ENCODE measurements around the gene ZFP64.

ZFP64 gene

DNA sequence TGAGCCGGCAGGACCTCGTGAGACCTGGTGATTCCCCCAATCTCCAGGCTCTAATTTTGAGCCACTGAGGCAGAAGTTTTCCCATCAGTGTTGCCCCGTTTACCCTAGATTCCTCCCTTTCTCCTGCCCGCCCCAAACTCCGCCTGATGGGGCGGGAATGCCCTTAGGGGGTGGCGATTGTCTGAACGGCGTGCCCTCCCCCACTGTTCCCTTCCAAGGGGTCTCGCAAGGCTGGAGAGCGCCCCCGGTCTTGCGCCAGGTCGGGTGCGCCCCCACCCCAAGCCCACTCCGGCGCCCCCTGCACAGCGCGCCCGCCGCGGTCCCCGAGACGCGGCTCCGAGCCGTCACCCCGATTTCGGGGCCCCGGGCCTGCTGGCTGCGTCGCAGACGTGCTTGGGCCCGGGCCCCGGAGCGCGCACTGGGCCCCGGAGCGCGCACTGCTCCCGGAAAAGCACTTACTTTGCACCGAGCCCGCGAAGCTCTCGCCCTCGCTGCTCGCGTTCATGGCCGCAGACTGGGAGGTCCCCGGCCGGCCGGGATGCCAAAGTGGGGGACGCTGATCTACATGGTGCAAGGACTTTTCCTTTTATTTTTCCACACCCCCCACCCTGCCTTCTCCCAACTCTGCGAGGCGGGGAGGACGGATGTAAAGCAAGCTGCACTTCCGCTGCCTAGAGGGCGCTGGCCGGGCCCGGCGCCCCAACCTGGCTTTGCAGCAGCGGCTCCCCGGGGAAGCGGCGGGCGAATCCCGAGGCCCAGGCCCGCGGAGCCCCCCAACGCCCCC, at the start of gene ZFP64 (continued):
- TF ChIP-seq ZNF404 (tag by site-specific recombination; IDR thresholded peaks at IDR 0.05) (no peak), ZNF433 (tag by site-specific recombination; IDR thresholded peaks at IDR 0.05; ENCODE audit: low read depth) (no peak), ZBTB8A (tag by site-specific recombination; IDR thresholded peaks at IDR 0.05) (peak; percentile 78), YY2 (tag by site-specific recombination; IDR thresholded peaks at IDR 0.05) (no peak), ZNF792 (tag by site-specific recombination; IDR thresholded peaks at IDR 0.05) (no peak), FEZF1 (tag by site-specific recombination; IDR thresholded peaks at IDR 0.05) (no peak), ZNF133 (tag by site-specific recombination; IDR thresholded peaks at IDR 0.05) (no peak), ZBTB44 (tag by site-specific recombination; IDR thresholded peaks at IDR 0.05) (no peak; the same call in 1 of the 2 replicates), ZNF670 (tag by site-specific recombination; IDR thresholded peaks at IDR 0.05; ENCODE audit: low read depth) (no peak), ZNF184 (tag by site-specific recombination; IDR thresholded peaks at IDR 0.05) (no peak), TRIM28 (IDR thresholded peaks at IDR 0.05; ENCODE audit: borderline replicate concordance, low read length) (no peak), ZNF654 (tag by site-specific recombination; IDR thresholded peaks at IDR 0.05; ENCODE audit: low read depth) (no peak), ZNF169 (tag by site-specific recombination; IDR thresholded peaks at IDR 0.05) (no peak), ZNF132 (tag by site-specific recombination; IDR thresholded peaks at IDR 0.05; ENCODE audit: borderline replicate concordance) (no peak), OSR2 (tag by site-specific recombination; IDR thresholded peaks at IDR 0.05) (no peak), ZBTB26 (tag by site-specific recombination; optimal IDR thresholded peaks at IDR 0.05) (peak; percentile 96), ZFP3 (tag by site-specific recombination; IDR thresholded peaks at IDR 0.05; ENCODE audit: low read depth) (no peak), ZNF10 (tag by site-specific recombination; IDR thresholded peaks at IDR 0.05) (no peak), GLI4 (tag by site-specific recombination; IDR thresholded peaks at IDR 0.05) (no peak), ZNF501 (tag by site-specific recombination; IDR thresholded peaks at IDR 0.05) (no peak; the same call in 1 of the 2 replicates), ZNF18 (tag by site-specific recombination; IDR thresholded peaks at IDR 0.05) (no peak), ZNF24 (tag by site-specific recombination; IDR thresholded peaks at IDR 0.05) (0 out of 2 replicates have a peak, but pooled peaks have one; percentile 37), ZNF214 (tag by site-specific recombination; IDR thresholded peaks at IDR 0.05; ENCODE audit: borderline replicate concordance) (no peak), ZNF664 (tag by site-specific recombination; IDR thresholded peaks at IDR 0.05) (no peak), ZNF426 (tag by site-specific recombination; IDR thresholded peaks at IDR 0.05) (no peak), ZNF777 (tag by site-specific recombination; IDR thresholded peaks at IDR 0.05; ENCODE audit: borderline replicate concordance) (no peak), ZNF350 (tag by site-specific recombination; IDR thresholded peaks at IDR 0.05) (no peak)
- TF ChIP-seq, protein P1, sequence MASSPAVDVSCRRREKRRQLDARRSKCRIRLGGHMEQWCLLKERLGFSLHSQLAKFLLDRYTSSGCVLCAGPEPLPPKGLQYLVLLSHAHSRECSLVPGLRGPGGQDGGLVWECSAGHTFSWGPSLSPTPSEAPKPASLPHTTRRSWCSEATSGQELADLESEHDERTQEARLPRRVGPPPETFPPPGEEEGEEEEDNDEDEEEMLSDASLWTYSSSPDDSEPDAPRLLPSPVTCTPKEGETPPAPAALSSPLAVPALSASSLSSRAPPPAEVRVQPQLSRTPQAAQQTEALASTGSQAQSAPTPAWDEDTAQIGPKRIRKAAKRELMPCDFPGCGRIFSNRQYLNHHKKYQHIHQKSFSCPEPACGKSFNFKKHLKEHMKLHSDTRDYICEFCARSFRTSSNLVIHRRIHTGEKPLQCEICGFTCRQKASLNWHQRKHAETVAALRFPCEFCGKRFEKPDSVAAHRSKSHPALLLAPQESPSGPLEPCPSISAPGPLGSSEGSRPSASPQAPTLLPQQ (tag by site-specific recombination; IDR thresholded peaks at IDR 0.05) = peak; percentile 67; the same call in 1 of the 2 replicates
- TF ChIP-seq, protein P2, sequence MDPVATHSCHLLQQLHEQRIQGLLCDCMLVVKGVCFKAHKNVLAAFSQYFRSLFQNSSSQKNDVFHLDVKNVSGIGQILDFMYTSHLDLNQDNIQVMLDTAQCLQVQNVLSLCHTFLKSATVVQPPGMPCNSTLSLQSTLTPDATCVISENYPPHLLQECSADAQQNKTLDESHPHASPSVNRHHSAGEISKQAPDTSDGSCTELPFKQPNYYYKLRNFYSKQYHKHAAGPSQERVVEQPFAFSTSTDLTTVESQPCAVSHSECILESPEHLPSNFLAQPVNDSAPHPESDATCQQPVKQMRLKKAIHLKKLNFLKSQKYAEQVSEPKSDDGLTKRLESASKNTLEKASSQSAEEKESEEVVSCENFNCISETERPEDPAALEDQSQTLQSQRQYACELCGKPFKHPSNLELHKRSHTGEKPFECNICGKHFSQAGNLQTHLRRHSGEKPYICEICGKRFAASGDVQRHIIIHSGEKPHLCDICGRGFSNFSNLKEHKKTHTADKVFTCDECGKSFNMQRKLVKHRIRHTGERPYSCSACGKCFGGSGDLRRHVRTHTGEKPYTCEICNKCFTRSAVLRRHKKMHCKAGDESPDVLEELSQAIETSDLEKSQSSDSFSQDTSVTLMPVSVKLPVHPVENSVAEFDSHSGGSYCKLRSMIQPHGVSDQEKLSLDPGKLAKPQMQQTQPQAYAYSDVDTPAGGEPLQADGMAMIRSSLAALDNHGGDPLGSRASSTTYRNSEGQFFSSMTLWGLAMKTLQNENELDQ (tag by site-specific recombination; IDR thresholded peaks at IDR 0.05; ENCODE audit: low read depth) = no peak
- TF ChIP-seq, protein P3, sequence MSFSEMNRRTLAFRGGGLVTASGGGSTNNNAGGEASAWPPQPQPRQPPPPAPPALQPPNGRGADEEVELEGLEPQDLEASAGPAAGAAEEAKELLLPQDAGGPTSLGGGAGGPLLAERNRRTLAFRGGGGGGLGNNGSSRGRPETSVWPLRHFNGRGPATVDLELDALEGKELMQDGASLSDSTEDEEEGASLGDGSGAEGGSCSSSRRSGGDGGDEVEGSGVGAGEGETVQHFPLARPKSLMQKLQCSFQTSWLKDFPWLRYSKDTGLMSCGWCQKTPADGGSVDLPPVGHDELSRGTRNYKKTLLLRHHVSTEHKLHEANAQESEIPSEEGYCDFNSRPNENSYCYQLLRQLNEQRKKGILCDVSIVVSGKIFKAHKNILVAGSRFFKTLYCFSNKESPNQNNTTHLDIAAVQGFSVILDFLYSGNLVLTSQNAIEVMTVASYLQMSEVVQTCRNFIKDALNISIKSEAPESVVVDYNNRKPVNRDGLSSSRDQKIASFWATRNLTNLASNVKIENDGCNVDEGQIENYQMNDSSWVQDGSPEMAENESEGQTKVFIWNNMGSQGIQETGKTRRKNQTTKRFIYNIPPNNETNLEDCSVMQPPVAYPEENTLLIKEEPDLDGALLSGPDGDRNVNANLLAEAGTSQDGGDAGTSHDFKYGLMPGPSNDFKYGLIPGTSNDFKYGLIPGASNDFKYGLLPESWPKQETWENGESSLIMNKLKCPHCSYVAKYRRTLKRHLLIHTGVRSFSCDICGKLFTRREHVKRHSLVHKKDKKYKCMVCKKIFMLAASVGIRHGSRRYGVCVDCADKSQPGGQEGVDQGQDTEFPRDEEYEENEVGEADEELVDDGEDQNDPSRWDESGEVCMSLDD (tag by site-specific recombination; IDR thresholded peaks at IDR 0.05) = peak; percentile 80

All from HEK293 (cell line).